ENCODE data around the gene HNRNPF.
"Not testable (repeated sequence)": the region's sequence is repeated elsewhere in the genome, so short reads cannot be mapped to it uniquely, and the experiment has no call there.

Gene HNRNPF

GRCh38 chr10:43339136-43339535, 69.8 kb downstream of the HNRNPF start:
- no peak for DNase-seq (ENCODE audit: low read depth in 2 of 2)
- H3K4me3 ChIP-seq (replicated peaks in 1 of 2; ENCODE audit: low read depth in 2 of 2, low read length in 2 of 2), result no peak overlapping the region
- no peak for TF ChIP-seq CTCF (IDR thresholded peaks at IDR 0.05; ENCODE audit: low read depth, low read length)

DNA sequence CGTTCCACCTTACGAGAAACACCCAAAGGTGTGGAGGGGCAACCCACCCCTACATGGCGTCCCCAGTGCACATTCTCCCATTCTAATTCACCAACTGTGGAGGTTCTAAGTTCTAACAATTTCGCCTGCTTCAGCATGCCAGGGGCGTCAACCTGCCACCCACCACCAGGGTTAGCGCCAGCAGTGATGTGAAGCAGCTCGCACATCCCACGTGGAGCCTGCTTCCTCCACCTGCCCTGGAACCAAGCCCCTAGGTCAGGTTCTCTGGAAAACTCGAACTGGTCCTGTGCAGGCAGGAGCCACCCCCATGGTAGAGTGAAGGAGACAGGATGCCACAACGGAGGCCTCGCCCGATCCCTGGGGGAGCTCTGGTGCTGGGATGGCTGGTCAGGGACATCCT, 70.9 kb downstream of the HNRNPF start:
- no peak for DNase-seq (ENCODE audit: low read depth in 2 of 2)
- no peak overlapping the region for H3K4me3 ChIP-seq (replicated peaks in 1 of 2; ENCODE audit: low read depth in 2 of 2, low read length in 2 of 2)
- no peak for TF ChIP-seq CTCF (IDR thresholded peaks at IDR 0.05; ENCODE audit: low read depth, low read length)

DNA sequence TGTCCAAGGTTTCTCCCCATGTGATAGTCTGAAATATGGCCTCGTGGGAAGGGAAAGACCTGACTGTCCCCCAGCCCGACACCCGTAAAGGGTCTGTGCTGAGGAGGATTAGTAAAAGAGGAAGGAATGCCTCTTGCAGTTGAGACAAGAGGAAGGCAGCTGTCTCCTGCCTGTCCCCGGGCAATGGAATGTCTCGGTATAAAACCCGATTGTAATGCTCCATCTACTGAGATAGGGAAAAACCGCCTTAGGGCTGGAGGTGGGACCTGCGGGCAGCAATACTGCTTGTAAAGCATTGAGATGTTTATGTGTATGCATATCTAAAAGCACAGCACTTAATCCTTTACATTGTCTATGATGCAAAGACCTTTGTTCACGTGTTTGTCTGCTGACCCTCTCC, 71.5 kb downstream of the HNRNPF start:
- not testable (repeated sequence) for DNase-seq (ENCODE audit: low read depth in 2 of 2); H3K4me3 ChIP-seq (replicated peaks in 1 of 2; ENCODE audit: low read depth in 2 of 2, low read length in 2 of 2)

GRCh38 chr10:43336641-43337318, 72.2 kb downstream of the HNRNPF start:
- DNase-seq (ENCODE audit: low read depth in 2 of 2), result no peak
- TF ChIP-seq CTCF (IDR thresholded peaks at IDR 0.05; ENCODE audit: low read depth, low read length), result no peak
- no peak overlapping the region for H3K4me3 ChIP-seq (replicated peaks in 1 of 2; ENCODE audit: low read depth in 2 of 2, low read length in 2 of 2)

DNA sequence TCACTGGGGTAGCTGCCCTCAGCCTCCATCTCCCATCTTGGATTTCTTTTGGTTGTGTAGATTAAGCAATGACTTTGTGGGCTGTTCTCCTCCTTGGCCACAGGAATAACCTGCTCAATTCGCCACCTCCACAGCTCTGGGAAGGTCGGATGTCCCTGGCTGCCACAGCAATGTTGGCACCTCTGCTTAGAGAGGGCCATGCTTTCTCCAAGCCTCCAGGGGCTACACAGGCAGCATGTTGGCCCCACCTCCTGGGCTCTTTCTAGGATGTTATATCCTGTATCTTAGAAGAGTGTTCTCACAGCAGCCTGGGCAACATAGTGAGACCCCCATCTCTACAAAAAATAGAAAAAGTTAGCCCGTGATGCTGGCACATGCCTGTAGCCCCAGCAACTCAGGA, 72.9 kb downstream of the HNRNPF start:
- TF ChIP-seq CTCF (IDR thresholded peaks at IDR 0.05; ENCODE audit: low read depth, low read length), result no peak
- H3K4me3 ChIP-seq (replicated peaks in 1 of 2; ENCODE audit: low read depth in 2 of 2, low read length in 2 of 2), result no peak overlapping the region
- no peak for DNase-seq (ENCODE audit: low read depth in 2 of 2)

All from cardiac fibroblast (primary cell).